A673 (cell line): ENCODE data around the gene TPM4. TPM values are rescaled to one million over a fixed set of nuclear protein-coding genes. Genes with fewer than 3 reads are reported as not detected.

ENCODE experiments used
- BruUV-seq: library from RNA; stranded (reverse); fragments of 400-500 nt; replicated peaks from 2 replicates; lab custom pipeline; 2021; lab: Mats Ljungman, UMichigan
- CTCF ChIA-PET: fragments of 300-600 bp; sonication (Branson Sonifier 250); formaldehyde crosslinking; loops from one replicate; lab custom pipeline; 2022; ENCODE audit warnings: antibody characterized with exemption; lab: Charles Lee
- POLR2A ChIA-PET: fragments of 300-600 bp; sonication (Branson Sonifier 250); formaldehyde crosslinking; loops from one replicate; lab custom pipeline; 2022; ENCODE audit warnings: antibody characterized with exemption; ENCODE audit not compliant: low non-redundant PET; lab: Charles Lee
- DNase-seq: peaks from one replicate; pipeline ENCODE4 v3.0.0-alpha.2; 2015; ENCODE audit warnings: low spot score
- H3K27ac ChIP-seq: fragments of 200-600 bp; sonication (generic); 2 replicates; pipeline ENCODE4 v1.5.1; 2016; ENCODE audit warnings: mixed run types, low read depth, mild to moderate bottlenecking, mixed read lengths, antibody characterized with exemption, low read length; ENCODE audit not compliant: poor library complexity, severe bottlenecking
- H3K27me3 ChIP-seq: fragments of 200-600 bp; sonication (generic); replicated peaks from 2 replicates; pipeline ENCODE4 v1.6.1; 2017; ENCODE audit warnings: mixed run types, low read depth, mild to moderate bottlenecking, mixed read lengths, antibody characterized with exemption, low read length; ENCODE audit not compliant: insufficient read depth, poor library complexity
- H3K36me3 ChIP-seq: fragments of 200-600 bp; sonication (generic); 2 replicates; pipeline ENCODE4 v1.6.1; 2016; ENCODE audit warnings: mixed run types, mild to moderate bottlenecking, mixed read lengths, antibody characterized with exemption, low read length; ENCODE audit not compliant: insufficient read depth, poor library complexity, severe bottlenecking
- H3K4me1 ChIP-seq: fragments of 200-600 bp; sonication (generic); 2 replicates; pipeline ENCODE4 v1.6.1; 2017; ENCODE audit warnings: mixed run types, mild to moderate bottlenecking, mixed read lengths, antibody characterized with exemption, low read length; ENCODE audit not compliant: insufficient read depth, poor library complexity, severe bottlenecking
- H3K4me3 ChIP-seq: fragments of 200-600 bp; sonication (generic); 2 replicates; pipeline ENCODE4 v1.5.1; 2016; ENCODE audit warnings: low read depth, mixed run types, mild to moderate bottlenecking, mixed read lengths, low read length; ENCODE audit not compliant: poor library complexity, severe bottlenecking
- H3K9me3 ChIP-seq: fragments of 200-600 bp; sonication (generic); 2 replicates; pipeline ENCODE4 v1.6.1; 2016; ENCODE audit warnings: mixed run types, low read depth, mild to moderate bottlenecking, mixed read lengths, antibody characterized with exemption, low read length; ENCODE audit not compliant: poor library complexity, severe bottlenecking
- EZH2 ChIP-seq: fragments of 200-600 bp; sonication (generic); IDR thresholded peaks from 2 replicates; pipeline ENCODE4 v1.6.1; 2017; ENCODE audit warnings: borderline replicate concordance, low read depth, mild to moderate bottlenecking, mixed read lengths, antibody characterized with exemption, low read length; ENCODE audit not compliant: poor library complexity, severe bottlenecking
- intact Hi-C: fragments of 100-400 bp; cut with micrococcal nuclease; formaldehyde crosslinking; loops from one replicate; pipeline ENCODE4 v1.10.0; 2022; ENCODE audit not compliant: unreplicated experiment
- total RNA-seq: library from RNA; stranded (reverse); gene quantifications from 2 replicates; pipeline ENCODE4 v1.2.3, GENCODE V29; 2021
- TF ChIP-seq, protein P1 (sequence below): fragments of 300-800, 200-600 bp; sonication (generic); conservative IDR thresholded peaks from 2 replicates; pipeline ENCODE4 v1.5.1; 2017; ENCODE audit warnings: low read depth, mild to moderate bottlenecking, antibody characterized with exemption, low read length, moderate library complexity, mixed read lengths

TPM4 gene
- total RNA-seq, 1 experiment from 2014 or later, result 476 TPM

DNA sequence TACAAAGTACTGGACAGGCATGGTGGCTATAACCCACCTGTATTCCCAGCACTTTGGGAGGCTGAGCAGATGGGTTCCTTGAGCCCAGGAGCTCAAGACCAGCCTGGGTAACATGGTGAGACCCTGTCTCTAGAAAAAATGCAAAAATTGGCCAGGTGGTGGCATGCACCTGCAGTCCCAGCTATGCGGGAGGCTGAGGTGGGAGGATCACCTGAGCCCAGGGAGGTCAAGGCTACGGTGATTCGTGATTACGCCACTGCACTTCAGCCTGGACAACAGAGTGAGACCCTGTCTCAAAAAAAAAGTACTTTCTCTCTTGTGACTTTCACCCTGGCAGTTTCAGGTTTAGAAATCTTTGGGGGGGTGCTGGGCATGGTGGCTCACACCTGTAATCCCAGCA is 24.2 kb downstream of the TPM4 start:
- POLR2A ChIA-PET, result no interaction called here
- BruUV-seq, result no TSS peak

DNA sequence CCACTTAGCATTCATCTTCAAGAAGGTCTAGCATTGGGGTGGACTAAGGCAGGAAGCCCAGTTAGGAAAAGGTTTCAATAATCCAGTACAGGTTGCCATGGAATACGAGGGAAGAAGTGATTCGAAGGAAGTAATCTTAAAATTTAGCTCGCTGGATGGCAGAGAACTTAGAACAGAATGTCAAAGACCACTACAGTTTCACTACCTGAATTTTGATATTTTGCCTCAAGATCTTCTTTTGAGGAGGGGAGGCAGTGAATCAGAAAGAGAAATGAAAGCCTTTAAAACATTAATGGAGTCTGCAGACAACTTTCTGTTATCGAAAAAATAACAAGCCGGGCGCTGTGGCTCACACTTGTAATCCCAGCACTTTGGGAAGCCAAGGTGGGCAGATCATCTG is 28.4 kb downstream of the TPM4 start:
- Histone ChIP-seq H3K9me3 (no peaks in the 10 kb centered on the region), H3K27ac (no peak overlapping the region), H3K4me3 (no peak overlapping the region), H3K36me3 (peaks cover 37% of the 10 kb centered on the region), H3K4me1 (no peaks in the 10 kb centered on the region), H3K27me3 (no peaks in the 10 kb centered on the region)
- DNase-seq, result no peak
- ChIA-PET CTCF (no interaction called here), POLR2A (no interaction called here)
- no peak for TF ChIP-seq EZH2
- TF ChIP-seq, protein P1, sequence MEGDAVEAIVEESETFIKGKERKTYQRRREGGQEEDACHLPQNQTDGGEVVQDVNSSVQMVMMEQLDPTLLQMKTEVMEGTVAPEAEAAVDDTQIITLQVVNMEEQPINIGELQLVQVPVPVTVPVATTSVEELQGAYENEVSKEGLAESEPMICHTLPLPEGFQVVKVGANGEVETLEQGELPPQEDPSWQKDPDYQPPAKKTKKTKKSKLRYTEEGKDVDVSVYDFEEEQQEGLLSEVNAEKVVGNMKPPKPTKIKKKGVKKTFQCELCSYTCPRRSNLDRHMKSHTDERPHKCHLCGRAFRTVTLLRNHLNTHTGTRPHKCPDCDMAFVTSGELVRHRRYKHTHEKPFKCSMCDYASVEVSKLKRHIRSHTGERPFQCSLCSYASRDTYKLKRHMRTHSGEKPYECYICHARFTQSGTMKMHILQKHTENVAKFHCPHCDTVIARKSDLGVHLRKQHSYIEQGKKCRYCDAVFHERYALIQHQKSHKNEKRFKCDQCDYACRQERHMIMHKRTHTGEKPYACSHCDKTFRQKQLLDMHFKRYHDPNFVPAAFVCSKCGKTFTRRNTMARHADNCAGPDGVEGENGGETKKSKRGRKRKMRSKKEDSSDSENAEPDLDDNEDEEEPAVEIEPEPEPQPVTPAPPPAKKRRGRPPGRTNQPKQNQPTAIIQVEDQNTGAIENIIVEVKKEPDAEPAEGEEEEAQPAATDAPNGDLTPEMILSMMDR, result no peak
- BruUV-seq, result no TSS peak
- intact Hi-C loops, result no loop called here

More for the DNA sequence above, 24.2 kb downstream of the TPM4 start:
- DNase-seq, result no peak
- intact Hi-C loops, result no loop called here
- Histone ChIP-seq H3K4me1 (no peaks in the 10 kb centered on the region), H3K27me3 (no peaks in the 10 kb centered on the region), H3K27ac (no peak overlapping the region), H3K9me3 (no peaks in the 10 kb centered on the region), H3K36me3 (peaks cover 68% of the 10 kb centered on the region), H3K4me3 (no peak overlapping the region)
- no peak for TF ChIP-seq EZH2
- TF ChIP-seq, protein P1, result no peak
- CTCF ChIA-PET, result no interaction called here

DNA sequence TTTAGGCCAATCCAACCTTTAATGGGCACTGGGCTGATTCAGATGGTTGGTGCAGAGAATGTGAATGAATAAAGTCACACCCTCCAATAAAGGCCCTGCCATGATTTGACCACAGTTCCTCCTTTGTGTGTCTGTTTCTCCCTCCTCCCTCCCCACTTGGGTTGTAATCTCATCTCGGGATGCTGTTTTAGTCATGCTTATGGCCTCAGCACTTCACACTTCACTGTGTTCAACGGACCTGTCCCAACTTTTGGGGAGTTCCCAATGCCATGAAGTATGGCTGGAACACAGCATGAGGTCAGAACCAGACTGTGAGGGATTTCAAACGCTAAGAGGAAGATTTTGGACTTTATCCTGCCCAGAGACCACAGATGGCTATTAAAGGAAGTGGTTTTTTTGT is 29.8 kb downstream of the TPM4 start:
- POLR2A ChIA-PET, result no interaction called here
- Histone ChIP-seq H3K9me3 (no peaks in the 10 kb centered on the region), H3K27ac (no peak overlapping the region), H3K36me3 (peaks cover 23% of the 10 kb centered on the region), H3K4me3 (no peak overlapping the region), H3K27me3 (no peaks in the 10 kb centered on the region), H3K4me1 (peaks cover 5% of the 10 kb centered on the region)
- DNase-seq, result no peak
- intact Hi-C loops, result no loop called here
- CTCF ChIA-PET, result no interaction called here
- BruUV-seq, result no TSS peak
- TF ChIP-seq, protein P1, result no peak
- no peak for TF ChIP-seq EZH2
